ENCODE data around the gene PTGER4.

- no peak for TF ChIP-seq CTCF (IDR thresholded peaks at IDR 0.05; ENCODE audit: low read depth, low read length, poor library complexity, severe bottlenecking)
- no peak for TF ChIP-seq EZH2phosphoT487 (IDR thresholded peaks at IDR 0.05; ENCODE audit: borderline replicate concordance, low read length)
Measured at GRCh38 chr5:40681363-40682153, 1.8 kb downstream of the PTGER4 start.
